ENCODE results near the gene MANF.
"Not testable (repeated sequence)": the region's sequence is repeated elsewhere in the genome, so short reads cannot be mapped to it uniquely, and the experiment has no call there.

Gene MANF

GRCh38 chr3:51357856-51358255, 27.2 kb upstream of the MANF start:
- H3K36me3 Mint-ChIP-seq (ENCODE audit: low read depth), result no peaks in the 10 kb centered on the region
- H3K27ac Mint-ChIP-seq, result no peak overlapping the region

GRCh38 chr3:51358981-51359380, 26.1 kb upstream of the MANF start:
- H3K4me3 Mint-ChIP-seq, result no peak overlapping the region
- no peaks in the 10 kb centered on the region for H3K9me3 Mint-ChIP-seq
- no peaks in the 10 kb centered on the region for H3K4me1 Mint-ChIP-seq (ENCODE audit: low read depth)
- H3K27me3 Mint-ChIP-seq, result no peaks in the 10 kb centered on the region
- no peaks in the 10 kb centered on the region for H3K36me3 Mint-ChIP-seq (ENCODE audit: low read depth)
- no peak overlapping the region for H3K27ac Mint-ChIP-seq
- DNase-seq, result no peak

More at GRCh38 chr3:51357856-51358255, 27.2 kb upstream of the MANF start:
- DNase-seq, result no peak
- H3K4me3 Mint-ChIP-seq, result no peak overlapping the region
- no peaks in the 10 kb centered on the region for H3K4me1 Mint-ChIP-seq (ENCODE audit: low read depth)
- no peaks in the 10 kb centered on the region for H3K9me3 Mint-ChIP-seq
- no peaks in the 10 kb centered on the region for H3K27me3 Mint-ChIP-seq

- Mint-ChIP-seq H3K27ac (no peak overlapping the region), H3K27me3 (no peaks in the 10 kb centered on the region), H3K4me3 (no peak overlapping the region), H3K36me3 (ENCODE audit: low read depth) (no peaks in the 10 kb centered on the region), H3K9me3 (no peaks in the 10 kb centered on the region), H3K4me1 (ENCODE audit: low read depth) (no peaks in the 10 kb centered on the region)
- DNase-seq, result peak; percentile 2
These were observed 24.3 kb upstream of the MANF start for GRCh38 chr3:51360806-51361205.

- Mint-ChIP-seq H3K27ac (no peak overlapping the region), H3K4me1 (ENCODE audit: low read depth) (no peaks in the 10 kb centered on the region), H3K36me3 (ENCODE audit: low read depth) (no peaks in the 10 kb centered on the region), H3K9me3 (no peaks in the 10 kb centered on the region), H3K4me3 (no peak overlapping the region), H3K27me3 (no peaks in the 10 kb centered on the region)
- DNase-seq, result peak; percentile 14
These were observed 23.3 kb upstream of the MANF start for GRCh38 chr3:51361746-51362145.

- Mint-ChIP-seq H3K4me3 (no peak overlapping the region), H3K27me3 (no peaks in the 10 kb centered on the region), H3K36me3 (ENCODE audit: low read depth) (no peaks in the 10 kb centered on the region), H3K27ac (no peak overlapping the region), H3K9me3 (no peaks in the 10 kb centered on the region), H3K4me1 (ENCODE audit: low read depth) (no peaks in the 10 kb centered on the region)
- no peak for DNase-seq
These were observed 22.6 kb upstream of the MANF start for GRCh38 chr3:51362476-51362875.

- not testable (repeated sequence) for H3K9me3 Mint-ChIP-seq; H3K36me3 Mint-ChIP-seq (ENCODE audit: low read depth); H3K4me3 Mint-ChIP-seq; H3K27me3 Mint-ChIP-seq; H3K4me1 Mint-ChIP-seq (ENCODE audit: low read depth); H3K27ac Mint-ChIP-seq
- DNase-seq, result peak; percentile 15
These were observed 16.8 kb upstream of the MANF start for GRCh38 chr3:51368276-51368675.

GRCh38 chr3:51371943-51372557, 13.0 kb upstream of the MANF start:
- Mint-ChIP-seq H3K9me3 (no peaks in the 10 kb centered on the region), H3K4me1 (ENCODE audit: low read depth) (no peaks in the 10 kb centered on the region), H3K36me3 (ENCODE audit: low read depth) (no peaks in the 10 kb centered on the region), H3K27me3 (no peaks in the 10 kb centered on the region), H3K27ac (no peak overlapping the region), H3K4me3 (no peak overlapping the region)
- DNase-seq, result peak; percentile 37

GRCh38 chr3:51373658-51374421, 11.3 kb upstream of the MANF start:
- Mint-ChIP-seq H3K27ac (no peak overlapping the region), H3K4me3 (no peak overlapping the region), H3K4me1 (ENCODE audit: low read depth) (no peaks in the 10 kb centered on the region), H3K36me3 (ENCODE audit: low read depth) (no peaks in the 10 kb centered on the region), H3K27me3 (no peaks in the 10 kb centered on the region), H3K9me3 (no peaks in the 10 kb centered on the region)
- peak; percentile 11 for DNase-seq

GRCh38 chr3:51374456-51374855, 10.6 kb upstream of the MANF start:
- no peak overlapping the region for H3K27ac Mint-ChIP-seq
- no peak overlapping the region for H3K4me3 Mint-ChIP-seq
- H3K9me3 Mint-ChIP-seq, result no peaks in the 10 kb centered on the region
- peak; percentile 24 for DNase-seq
- peaks cover 2% of the 10 kb centered on the region for H3K4me1 Mint-ChIP-seq (ENCODE audit: low read depth)
- no peaks in the 10 kb centered on the region for H3K36me3 Mint-ChIP-seq (ENCODE audit: low read depth)
- no peaks in the 10 kb centered on the region for H3K27me3 Mint-ChIP-seq

GRCh38 chr3:51375136-51375535, 10.0 kb upstream of the MANF start:
- peaks cover 2% of the 10 kb centered on the region for H3K4me1 Mint-ChIP-seq (ENCODE audit: low read depth)
- H3K36me3 Mint-ChIP-seq (ENCODE audit: low read depth), result no peaks in the 10 kb centered on the region
- H3K4me3 Mint-ChIP-seq, result no peak overlapping the region
- H3K9me3 Mint-ChIP-seq, result no peaks in the 10 kb centered on the region
- no peak for DNase-seq
- no peak overlapping the region for H3K27ac Mint-ChIP-seq
- H3K27me3 Mint-ChIP-seq, result no peaks in the 10 kb centered on the region

GRCh38 chr3:51375571-51375970, 9.5 kb upstream of the MANF start:
- Mint-ChIP-seq H3K4me3 (no peak overlapping the region), H3K4me1 (ENCODE audit: low read depth) (peaks cover 2% of the 10 kb centered on the region), H3K36me3 (ENCODE audit: low read depth) (no peaks in the 10 kb centered on the region), H3K27ac (no peak overlapping the region), H3K27me3 (no peaks in the 10 kb centered on the region), H3K9me3 (no peaks in the 10 kb centered on the region)
- DNase-seq, result peak; percentile 16

GRCh38 chr3:51378065-51378464, 7.0 kb upstream of the MANF start:
- Mint-ChIP-seq H3K4me1 (ENCODE audit: low read depth) (peaks cover 4% of the 10 kb centered on the region), H3K9me3 (no peaks in the 10 kb centered on the region), H3K4me3 (no peak overlapping the region), H3K27me3 (no peaks in the 10 kb centered on the region), H3K36me3 (ENCODE audit: low read depth) (peaks cover 4% of the 10 kb centered on the region), H3K27ac (no peak overlapping the region)
- DNase-seq, result peak; percentile 5

GRCh38 chr3:51378726-51379125, 6.4 kb upstream of the MANF start:
- no peaks in the 10 kb centered on the region for H3K9me3 Mint-ChIP-seq
- H3K4me3 Mint-ChIP-seq, result no peak overlapping the region
- no peak overlapping the region for H3K27ac Mint-ChIP-seq
- H3K4me1 Mint-ChIP-seq (ENCODE audit: low read depth), result peaks cover 9% of the 10 kb centered on the region
- H3K27me3 Mint-ChIP-seq, result no peaks in the 10 kb centered on the region
- peaks cover 10% of the 10 kb centered on the region for H3K36me3 Mint-ChIP-seq (ENCODE audit: low read depth)
- DNase-seq, result peak; percentile 18

- DNase-seq, result peak; percentile 26
- H3K36me3 Mint-ChIP-seq (ENCODE audit: low read depth), result peaks cover 16% of the 10 kb centered on the region
- H3K27me3 Mint-ChIP-seq, result no peaks in the 10 kb centered on the region
- H3K4me3 Mint-ChIP-seq, result no peak overlapping the region
- H3K4me1 Mint-ChIP-seq (ENCODE audit: low read depth), result peaks cover 14% of the 10 kb centered on the region
- no peak overlapping the region for H3K27ac Mint-ChIP-seq
- no peaks in the 10 kb centered on the region for H3K9me3 Mint-ChIP-seq
These were observed 5.8 kb upstream of the MANF start for GRCh38 chr3:51379301-51379700.

- peaks cover 14% of the 10 kb centered on the region for H3K4me1 Mint-ChIP-seq (ENCODE audit: low read depth)
- DNase-seq, result peak; percentile 28
- no peak overlapping the region for H3K4me3 Mint-ChIP-seq
- peaks cover 22% of the 10 kb centered on the region for H3K36me3 Mint-ChIP-seq (ENCODE audit: low read depth)
- no peaks in the 10 kb centered on the region for H3K27me3 Mint-ChIP-seq
- no peaks in the 10 kb centered on the region for H3K9me3 Mint-ChIP-seq
- H3K27ac Mint-ChIP-seq, result no peak overlapping the region
These were observed 5.2 kb upstream of the MANF start for GRCh38 chr3:51379746-51380455.
